ENCODE results near the gene SLC17A9.

Gene SLC17A9

DNA sequence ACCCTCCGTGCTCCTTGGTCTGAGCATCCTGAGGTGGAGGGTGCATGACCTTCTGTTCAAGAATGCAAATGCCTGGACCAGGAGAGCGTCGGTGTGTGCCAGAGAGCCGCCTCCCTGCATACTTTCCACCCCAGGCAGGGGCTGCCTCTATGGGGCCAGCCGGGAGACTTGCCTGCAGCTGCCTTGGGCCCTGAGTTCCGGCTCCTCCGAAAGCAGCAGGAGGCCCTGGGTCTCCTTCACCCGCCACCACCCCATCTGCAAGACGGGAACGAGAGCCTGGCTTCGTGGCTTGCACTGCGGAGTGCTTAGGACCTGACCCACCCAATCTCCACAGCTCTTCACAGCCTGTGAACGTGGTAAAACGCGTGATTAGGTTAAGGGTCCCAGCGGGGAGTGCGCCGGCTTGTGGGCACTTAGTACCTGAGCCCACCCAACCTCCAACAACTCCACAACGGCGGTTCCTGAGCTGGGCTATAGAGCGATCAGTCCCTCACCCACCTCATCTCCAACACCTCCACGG lies 37.9 kb downstream of the SLC17A9 start:
- no peak for TF ChIP-seq ZFX (IDR thresholded peaks at IDR 0.05)
- TF ChIP-seq, protein P1, sequence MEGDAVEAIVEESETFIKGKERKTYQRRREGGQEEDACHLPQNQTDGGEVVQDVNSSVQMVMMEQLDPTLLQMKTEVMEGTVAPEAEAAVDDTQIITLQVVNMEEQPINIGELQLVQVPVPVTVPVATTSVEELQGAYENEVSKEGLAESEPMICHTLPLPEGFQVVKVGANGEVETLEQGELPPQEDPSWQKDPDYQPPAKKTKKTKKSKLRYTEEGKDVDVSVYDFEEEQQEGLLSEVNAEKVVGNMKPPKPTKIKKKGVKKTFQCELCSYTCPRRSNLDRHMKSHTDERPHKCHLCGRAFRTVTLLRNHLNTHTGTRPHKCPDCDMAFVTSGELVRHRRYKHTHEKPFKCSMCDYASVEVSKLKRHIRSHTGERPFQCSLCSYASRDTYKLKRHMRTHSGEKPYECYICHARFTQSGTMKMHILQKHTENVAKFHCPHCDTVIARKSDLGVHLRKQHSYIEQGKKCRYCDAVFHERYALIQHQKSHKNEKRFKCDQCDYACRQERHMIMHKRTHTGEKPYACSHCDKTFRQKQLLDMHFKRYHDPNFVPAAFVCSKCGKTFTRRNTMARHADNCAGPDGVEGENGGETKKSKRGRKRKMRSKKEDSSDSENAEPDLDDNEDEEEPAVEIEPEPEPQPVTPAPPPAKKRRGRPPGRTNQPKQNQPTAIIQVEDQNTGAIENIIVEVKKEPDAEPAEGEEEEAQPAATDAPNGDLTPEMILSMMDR (conservative IDR thresholded peaks at IDR 0.05), result no peak
- no peak overlapping the region for H3K27ac ChIP-seq

GRCh38 chr20:62991196-62991807 lies 38.8 kb downstream of the SLC17A9 start:
- no peak for TF ChIP-seq ZFX (IDR thresholded peaks at IDR 0.05)
- TF ChIP-seq, protein P1 (conservative IDR thresholded peaks at IDR 0.05), result no peak
- H3K27ac ChIP-seq, result no peak overlapping the region

GRCh38 chr20:62991863-62992262 lies 39.4 kb downstream of the SLC17A9 start:
- TF ChIP-seq ZFX (IDR thresholded peaks at IDR 0.05), result no peak
- TF ChIP-seq, protein P1 (conservative IDR thresholded peaks at IDR 0.05), result no peak

GRCh38 chr20:62993856-62994494 lies 41.5 kb downstream of the SLC17A9 start:
- no peak overlapping the region for H3K27ac ChIP-seq
- TF ChIP-seq ZFX (IDR thresholded peaks at IDR 0.05), result no peak
- TF ChIP-seq, protein P1 (conservative IDR thresholded peaks at IDR 0.05), result no peak

More at GRCh38 chr20:62991863-62992262, 39.4 kb downstream of the SLC17A9 start:
- no peak overlapping the region for H3K27ac ChIP-seq

GRCh38 chr20:62994869-62995281 lies 42.4 kb downstream of the SLC17A9 start:
- TF ChIP-seq ZFX (IDR thresholded peaks at IDR 0.05), result no peak
- TF ChIP-seq, protein P1 (conservative IDR thresholded peaks at IDR 0.05), result no peak
- no peak overlapping the region for H3K27ac ChIP-seq

DNA sequence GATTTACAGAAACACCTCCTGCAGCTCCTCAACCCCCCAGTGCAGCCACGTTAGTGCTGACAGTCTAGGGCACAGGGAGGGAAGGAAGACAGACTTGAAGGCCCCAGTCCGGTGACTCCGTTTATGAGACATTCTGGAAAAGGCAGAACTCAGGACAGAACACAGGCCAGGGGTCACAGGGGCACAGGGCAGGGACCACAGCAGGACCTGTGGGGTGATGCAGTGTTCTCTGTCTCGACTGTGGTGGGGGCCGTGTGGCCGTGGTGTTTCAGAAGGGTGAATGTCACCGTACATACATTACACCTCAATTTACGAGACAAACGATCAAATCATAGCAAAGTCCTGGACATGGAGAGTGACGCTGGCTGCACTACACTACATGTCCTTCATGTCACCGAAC lies 43.0 kb downstream of the SLC17A9 start:
- TF ChIP-seq ZFX (IDR thresholded peaks at IDR 0.05), result no peak
- TF ChIP-seq, protein P1 (conservative IDR thresholded peaks at IDR 0.05), result no peak
- no peak overlapping the region for H3K27ac ChIP-seq

DNA sequence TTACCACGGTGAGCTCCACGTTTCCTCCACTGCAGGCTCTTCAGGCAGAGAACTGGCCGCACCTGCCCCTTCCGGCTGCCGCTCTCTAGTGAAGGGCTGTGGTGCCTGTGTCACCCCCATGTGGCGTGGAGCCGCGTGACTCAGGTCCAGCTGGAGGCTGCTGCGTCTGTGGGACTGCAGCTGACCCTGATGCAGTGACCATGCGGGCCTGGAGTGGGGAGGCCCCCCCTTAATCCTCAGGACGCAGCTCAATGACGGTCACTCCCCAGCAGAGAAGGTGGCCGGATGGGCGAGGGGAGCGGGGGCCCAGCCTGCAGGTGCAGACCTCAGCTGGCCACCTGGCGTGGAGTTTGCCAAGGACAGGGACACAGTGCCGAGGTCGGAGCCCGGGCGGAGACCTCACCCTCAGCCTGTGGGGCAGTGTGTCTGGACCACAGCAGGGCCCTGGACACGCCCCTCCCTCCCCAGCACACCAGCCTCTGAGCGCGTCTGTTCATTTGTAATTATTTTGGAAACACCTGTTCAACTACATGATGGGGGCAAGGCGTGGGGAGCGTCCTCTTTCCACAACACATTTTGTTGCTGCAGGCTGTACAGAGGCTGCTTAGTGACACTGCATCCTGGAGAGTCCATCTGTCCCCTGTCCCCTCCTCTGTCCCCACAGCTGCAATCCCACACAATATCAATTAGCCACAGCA lies 43.5 kb downstream of the SLC17A9 start:
- TF ChIP-seq ZFX (IDR thresholded peaks at IDR 0.05), result no peak
- TF ChIP-seq, protein P1 (conservative IDR thresholded peaks at IDR 0.05), result no peak
- no peak overlapping the region for H3K27ac ChIP-seq

All from C4-2B (cell line).